GM23248 (cell line): ENCODE measurements around the gene ICAM5.

Experiments
- EZH2 ChIP-seq: fragments of 200-600 bp; sonication (generic); IDR thresholded peaks from 2 replicates; pipeline ENCODE4 v1.6.1; 2018; ENCODE audit warnings: antibody characterized with exemption, mild to moderate bottlenecking; ENCODE audit not compliant: insufficient read depth, poor library complexity, severe bottlenecking
- EZH2phosphoT487 ChIP-seq: fragments of 200-600 bp; sonication (generic); IDR thresholded peaks from 2 replicates; pipeline ENCODE4 v1.6.1; 2018; ENCODE audit warnings: antibody characterized with exemption, moderate library complexity, mild to moderate bottlenecking, low read depth; ENCODE audit not compliant: insufficient read depth

- TF ChIP-seq EZH2 (no peak), EZH2phosphoT487 (no peak)
Measured at GRCh38 chr19:10294368-10294697, 4.6 kb downstream of the ICAM5 start.
